Renal cortex interstitium (tissue), 11 donors: ENCODE results near the gene OSGIN1. TPM values are rescaled to one million over a fixed set of nuclear protein-coding genes. Genes with fewer than 3 reads are reported as not detected.

Experiments
- DNase-seq, 11 donors: peaks; one replicate each; pipeline ENCODE4 v3.0.0-alpha.2; 2013; ENCODE audit warnings: low read depth in 9 of 11, low spot score in 4 of 11; ENCODE audit errors: extremely low read depth in 1 of 11
- polyA plus RNA-seq, 3 donors: library from polyadenylated mRNA; unstranded; fragments of 120-200 nt; gene quantifications; one replicate each; pipeline ENCODE4 v1.2.1, GENCODE V29; 2013; ENCODE audit not compliant: insufficient read length in 3 of 3

The OSGIN1 gene
- polyA plus RNA-seq, 3 donors: 0.59 to 0.87 (median 0.66) TPM

GRCh38 chr16:84014570-84015327 lies 61.7 kb downstream of the OSGIN1 start:
- no peak for DNase-seq

GRCh38 chr16:84015399-84015798 lies 62.4 kb downstream of the OSGIN1 start:
- DNase-seq: no peak

Other genes starting within 250 kb of the OSGIN1 start
- 100 to 1,000 TPM; 180 to 226 (median 206) TPM for gene HSBP1, start 145.3 kb upstream of the OSGIN1 start, polyA plus RNA-seq
- 1 to 10 TPM; 3.7 to 5.7 (median 4.3) TPM for gene MLYCD, start 54.1 kb upstream of the OSGIN1 start, polyA plus RNA-seq
- 1 to 10 TPM; 2.3 to 3.5 (median 3.2) TPM for gene NECAB2, start 15.0 kb downstream of the OSGIN1 start, polyA plus RNA-seq
- gene SLC38A8, start 89.6 kb downstream of the OSGIN1 start, polyA plus RNA-seq: not detected
- 100 to 1,000 TPM; 100 to 116 (median 111) TPM for gene MBTPS1, start 163.7 kb downstream of the OSGIN1 start, polyA plus RNA-seq
- 10 to 100 TPM; 40.0 to 53.0 (median 45.4) TPM for gene HSDL1, start 191.9 kb downstream of the OSGIN1 start, polyA plus RNA-seq
- gene DNAAF1, start 192.1 kb downstream of the OSGIN1 start, polyA plus RNA-seq: 1 to 10 TPM; 3.6 to 9.4 (median 4.2) TPM
- 10 to 100 TPM; 34.3 to 58.7 (median 40.3) TPM for gene TAF1C, start 233.8 kb downstream of the OSGIN1 start, polyA plus RNA-seq
- under 1 TPM in 2 of 3 donors, not detected in 1; 0.30 to 0.73 TPM for gene ADAD2, start 237.9 kb downstream of the OSGIN1 start, polyA plus RNA-seq